AG08396 (cell line): ENCODE results near the gene ECSCR.
"Not testable (repeated sequence)": the region's sequence is repeated elsewhere in the genome, so short reads cannot be mapped to it uniquely, and the experiment has no call there.

ENCODE experiments used
- DNase-seq: peaks from one replicate; pipeline ENCODE4 v3.0.0; 2012; ENCODE audit warnings: low spot score, mixed read lengths

The ECSCR gene

GRCh38 chr5:139445325-139446170 lies 17.0 kb downstream of the ECSCR start:
- no peak for DNase-seq

- DNase-seq, result peak; percentile 56
Observed at GRCh38 chr5:139443831-139444453, 18.6 kb downstream of the ECSCR start.

- DNase-seq, result not testable (repeated sequence)
Observed at GRCh38 chr5:139440416-139440815, 22.1 kb downstream of the ECSCR start.

GRCh38 chr5:139439013-139439903 lies 23.3 kb downstream of the ECSCR start, which contains the start of gene DNAJC18:
Gene DNAJC18, minus strand, starts transcription at chr5:139439525. Its CDS starts 80 bp downstream, at chr5:139439445.
- DNase-seq, result peak; percentile 95

GRCh38 chr5:139438707-139439012 lies 23.9 kb downstream of the ECSCR start:
- no peak for DNase-seq

GRCh38 chr5:139435676-139436075 lies 26.9 kb downstream of the ECSCR start:
- no peak for DNase-seq

GRCh38 chr5:139431706-139432105 lies 30.8 kb downstream of the ECSCR start:
- DNase-seq, result no peak

GRCh38 chr5:139430015-139430414 lies 32.5 kb downstream of the ECSCR start:
- no peak for DNase-seq

- peak; percentile 64 for DNase-seq
Observed at GRCh38 chr5:139426203-139426885, 36.2 kb downstream of the ECSCR start.

GRCh38 chr5:139425497-139425896 lies 37.0 kb downstream of the ECSCR start:
- no peak for DNase-seq

- DNase-seq, result peak; percentile 73
Observed at GRCh38 chr5:139422307-139422893, 40.1 kb downstream of the ECSCR start.

- DNase-seq, result no peak
Observed at GRCh38 chr5:139419226-139420192, 43.0 kb downstream of the ECSCR start.

- DNase-seq, result no peak
Observed at GRCh38 chr5:139418793-139419192, 43.8 kb downstream of the ECSCR start.

- DNase-seq, result no peak
Observed at GRCh38 chr5:139417214-139417613, 45.3 kb downstream of the ECSCR start.

- DNase-seq, result no peak
Observed at GRCh38 chr5:139416651-139417050, 45.9 kb downstream of the ECSCR start.

GRCh38 chr5:139415869-139416268 lies 46.7 kb downstream of the ECSCR start:
- no peak for DNase-seq

GRCh38 chr5:139415221-139415861 lies 47.2 kb downstream of the ECSCR start:
- no peak for DNase-seq

GRCh38 chr5:139414581-139415130 lies 47.9 kb downstream of the ECSCR start:
- DNase-seq, result no peak

- no peak for DNase-seq
Observed at GRCh38 chr5:139413963-139414362, 48.6 kb downstream of the ECSCR start.

- DNase-seq, result no peak
Observed at GRCh38 chr5:139413153-139413552, 49.4 kb downstream of the ECSCR start.
